Bronchial epithelial cell (primary cell): Measurements from ENCODE around the gene SRPK2. TPM values are rescaled to one million over a fixed set of nuclear protein-coding genes. Genes with fewer than 3 reads are reported as not detected.
A peak's percentile ranks its signal among the peaks of the same experiment; 100 is the strongest.
"Not testable (repeated sequence)": the region's sequence is repeated elsewhere in the genome, so short reads cannot be mapped to it uniquely, and the experiment has no call there.

Source experiments
- DNase-seq: peaks from one replicate; pipeline ENCODE4 v3.0.0-alpha.2; 2010; ENCODE audit warnings: low read depth
- FAIRE-seq: peaks from 2 replicates; lab custom pipeline; 2011; peaks lifted over from hg19 to GRCh38; lab: Jason Lieb, UNC
- H3K27me3 ChIP-seq: 2 replicates; pipeline ENCODE4 v1.5.1; 2011; ENCODE audit warnings: low read length; ENCODE audit not compliant: control insufficient read depth, insufficient read depth
- H3K36me3 ChIP-seq: 2 replicates; pipeline ENCODE4 v1.5.1; 2011; ENCODE audit warnings: low read length; ENCODE audit not compliant: control insufficient read depth, insufficient read depth
- H3K4me3 ChIP-seq: 2 replicates; pipeline ENCODE4 v1.5.1; 2011; ENCODE audit warnings: mild to moderate bottlenecking, low read depth, low read length, control low read depth
- CTCF ChIP-seq: IDR thresholded peaks from 2 replicates; pipeline ENCODE4 v1.5.1; 2011; ENCODE audit warnings: mild to moderate bottlenecking, moderate library complexity, low read length, control low read depth, inconsistent platforms; ENCODE audit not compliant: insufficient read depth, severe bottlenecking
- total RNA-seq: library from RNA; depleted of rRNA; stranded (reverse); fragments of >200 nt; gene quantifications from 2 replicates; pipeline ENCODE4 v1.2.1, GENCODE V29; 2014

Gene SRPK2
- total RNA-seq, 1 donor from 2014 or later: 43.4 TPM

GRCh38 chr7:105413887-105414437 lies 25.2 kb upstream of the SRPK2 start:
- TF ChIP-seq CTCF: no peak
- DNase-seq (no peak), FAIRE-seq (no peak)
- H3K4me3 ChIP-seq: no peak overlapping the region
- H3K27me3 ChIP-seq: no peaks in the 10 kb centered on the region
- no peaks in the 10 kb centered on the region for H3K36me3 ChIP-seq

- not testable (repeated sequence) for H3K36me3 ChIP-seq, FAIRE-seq, H3K4me3 ChIP-seq, DNase-seq, H3K27me3 ChIP-seq
These were observed 22.1 kb upstream of the SRPK2 start for GRCh38 chr7:105410774-105411173.

GRCh38 chr7:105409775-105410174 lies 21.1 kb upstream of the SRPK2 start:
- not testable (repeated sequence) for H3K36me3 ChIP-seq, H3K4me3 ChIP-seq, DNase-seq, H3K27me3 ChIP-seq, FAIRE-seq

- DNase-seq: peak; percentile 66
- H3K27me3 ChIP-seq: no peaks in the 10 kb centered on the region
- H3K36me3 ChIP-seq: no peaks in the 10 kb centered on the region
- FAIRE-seq: no peak
- no peak for TF ChIP-seq CTCF
- H3K4me3 ChIP-seq: no peak overlapping the region
These were observed 20.2 kb upstream of the SRPK2 start for GRCh38 chr7:105408791-105409410.

- Histone ChIP-seq H3K27me3 (no peaks in the 10 kb centered on the region), H3K36me3 (no peaks in the 10 kb centered on the region), H3K4me3 (no peak overlapping the region)
- DNase-seq: no peak
- FAIRE-seq: no peak
- TF ChIP-seq CTCF: no peak
These were observed 14.4 kb upstream of the SRPK2 start for GRCh38 chr7:105403128-105403527.

GRCh38 chr7:105402221-105403095 lies 13.7 kb upstream of the SRPK2 start:
- no peak for FAIRE-seq

More at GRCh38 chr7:105402221-105403095, 13.7 kb upstream of the SRPK2 start:
- H3K36me3 ChIP-seq: no peaks in the 10 kb centered on the region
- H3K4me3 ChIP-seq: no peak overlapping the region
- no peak for DNase-seq
- TF ChIP-seq CTCF: no peak
- H3K27me3 ChIP-seq: no peaks in the 10 kb centered on the region
